HG02970 (cell line): ENCODE measurements around the gene MICU1.
"Not testable (repeated sequence)": the region's sequence is repeated elsewhere in the genome, so short reads cannot be mapped to it uniquely, and the experiment has no call there.

Experiments
- ATAC-seq: cut with Tn5 transposase; IDR thresholded peaks from one replicate; pipeline ENCODE4 v1.9.1; 2021; ENCODE audit warnings: mild to moderate bottlenecking, moderate library complexity, moderate number of reproducible peaks; ENCODE audit not compliant: unreplicated experiment, low FRiP score

MICU1 gene

GRCh38 chr10:72567421-72567820, 58.5 kb downstream of the MICU1 start:
- ATAC-seq, result no peak

- ATAC-seq, result no peak
Observed at GRCh38 chr10:72564596-72564995, 61.3 kb downstream of the MICU1 start.

GRCh38 chr10:72563327-72563932, 62.4 kb downstream of the MICU1 start:
- no peak for ATAC-seq

GRCh38 chr10:72561745-72562166, 64.1 kb downstream of the MICU1 start:
- ATAC-seq, result no peak

- ATAC-seq, result no peak
Observed at GRCh38 chr10:72557362-72557761, 68.5 kb downstream of the MICU1 start.

- ATAC-seq, result no peak
Observed at GRCh38 chr10:72552857-72553256, 73.0 kb downstream of the MICU1 start.

- no peak for ATAC-seq
Observed at GRCh38 chr10:72550239-72550638, 75.6 kb downstream of the MICU1 start.

GRCh38 chr10:72545546-72545945, 80.3 kb downstream of the MICU1 start:
- ATAC-seq, result no peak

GRCh38 chr10:72543855-72544254, 82.0 kb downstream of the MICU1 start:
- ATAC-seq, result not testable (repeated sequence)

- no peak for ATAC-seq
Observed at GRCh38 chr10:72542396-72542815, 83.5 kb downstream of the MICU1 start.

- no peak for ATAC-seq
Observed at GRCh38 chr10:72541337-72541736, 84.5 kb downstream of the MICU1 start.

GRCh38 chr10:72540193-72540807, 85.6 kb downstream of the MICU1 start:
- no peak for ATAC-seq

- ATAC-seq, result no peak
Observed at GRCh38 chr10:72539137-72539536, 86.7 kb downstream of the MICU1 start.

- no peak for ATAC-seq
Observed at GRCh38 chr10:72525689-72526088, 100.2 kb downstream of the MICU1 start.

GRCh38 chr10:72525277-72525676, 100.6 kb downstream of the MICU1 start:
- no peak for ATAC-seq

- ATAC-seq, result no peak
Observed at GRCh38 chr10:72524489-72524888, 101.4 kb downstream of the MICU1 start.

- no peak for ATAC-seq
Observed at GRCh38 chr10:72523932-72524396, 101.9 kb downstream of the MICU1 start.

GRCh38 chr10:72523062-72523461, 102.8 kb downstream of the MICU1 start:
- ATAC-seq, result no peak

GRCh38 chr10:72517244-72517643, 108.6 kb downstream of the MICU1 start:
- ATAC-seq, result no peak

GRCh38 chr10:72515455-72515854, 110.4 kb downstream of the MICU1 start:
- ATAC-seq, result no peak

GRCh38 chr10:72513910-72514309, 112.0 kb downstream of the MICU1 start:
- no peak for ATAC-seq

GRCh38 chr10:72511459-72511858, 114.4 kb downstream of the MICU1 start:
- ATAC-seq, result no peak
